ENCODE data around the gene BSDC1. TPM values are rescaled to one million over a fixed set of nuclear protein-coding genes. Genes with fewer than 3 reads are reported as not detected.

BSDC1 gene
- total RNA-seq, 1 experiment from 2014 or later: 44.3 TPM

DNA sequence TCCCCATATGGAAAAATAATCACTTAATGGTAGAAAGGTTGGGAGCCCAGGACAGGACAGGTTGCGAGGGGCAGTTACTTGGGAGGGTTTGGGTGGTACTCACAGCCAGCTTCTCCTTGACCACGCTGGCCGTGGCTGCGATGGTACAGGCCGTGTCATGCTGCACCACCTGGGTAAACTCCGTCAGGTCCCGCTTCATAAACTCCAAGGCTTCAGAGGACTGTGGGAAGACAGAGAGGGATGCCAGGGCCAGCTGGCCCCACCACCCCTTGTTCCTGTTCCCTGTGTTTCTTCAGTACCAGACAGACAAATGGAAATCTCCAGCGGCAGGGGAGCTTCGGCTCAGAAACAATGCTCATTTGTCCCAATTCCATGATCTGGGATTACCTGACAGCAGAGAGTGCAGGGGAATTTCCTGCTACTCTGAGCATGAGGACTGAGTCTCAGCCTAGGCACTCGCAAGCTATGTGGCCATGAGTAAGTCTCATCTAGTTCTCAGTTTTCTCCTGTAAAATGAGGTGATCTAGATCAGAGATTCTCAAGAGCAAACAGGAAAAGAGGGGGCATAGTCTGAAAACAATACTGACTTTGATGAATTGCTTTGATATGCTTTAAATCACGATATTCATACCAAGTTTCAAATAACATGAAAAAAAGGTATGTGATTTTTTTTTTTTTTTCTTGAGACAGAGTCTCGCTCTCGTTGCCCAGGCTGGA, 7.4 kb downstream of the BSDC1 start (continued):
- TF ChIP-seq ZNF317 (CRISPR knock-in tag; IDR thresholded peaks at IDR 0.05; ENCODE audit: borderline replicate concordance, low read depth) (no peak), SMAD4 (CRISPR knock-in tag; IDR thresholded peaks at IDR 0.05) (no peak), ZNF121 (CRISPR knock-in tag; IDR thresholded peaks at IDR 0.05) (no peak), ZNF232 (CRISPR knock-in tag; IDR thresholded peaks at IDR 0.05) (no peak), SP1 (CRISPR knock-in tag; conservative IDR thresholded peaks at IDR 0.05) (no peak)
- TF ChIP-seq, protein P1, sequence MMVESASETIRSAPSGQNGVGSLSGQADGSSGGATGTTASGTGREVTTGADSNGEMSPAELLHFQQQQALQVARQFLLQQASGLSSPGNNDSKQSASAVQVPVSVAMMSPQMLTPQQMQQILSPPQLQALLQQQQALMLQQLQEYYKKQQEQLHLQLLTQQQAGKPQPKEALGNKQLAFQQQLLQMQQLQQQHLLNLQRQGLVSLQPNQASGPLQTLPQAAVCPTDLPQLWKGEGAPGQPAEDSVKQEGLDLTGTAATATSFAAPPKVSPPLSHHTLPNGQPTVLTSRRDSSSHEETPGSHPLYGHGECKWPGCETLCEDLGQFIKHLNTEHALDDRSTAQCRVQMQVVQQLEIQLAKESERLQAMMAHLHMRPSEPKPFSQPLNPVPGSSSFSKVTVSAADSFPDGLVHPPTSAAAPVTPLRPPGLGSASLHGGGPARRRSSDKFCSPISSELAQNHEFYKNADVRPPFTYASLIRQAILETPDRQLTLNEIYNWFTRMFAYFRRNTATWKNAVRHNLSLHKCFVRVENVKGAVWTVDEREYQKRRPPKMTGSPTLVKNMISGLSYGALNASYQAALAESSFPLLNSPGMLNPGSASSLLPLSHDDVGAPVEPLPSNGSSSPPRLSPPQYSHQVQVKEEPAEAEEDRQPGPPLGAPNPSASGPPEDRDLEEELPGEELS (CRISPR knock-in tag; IDR thresholded peaks at IDR 0.05): no peak

DNA sequence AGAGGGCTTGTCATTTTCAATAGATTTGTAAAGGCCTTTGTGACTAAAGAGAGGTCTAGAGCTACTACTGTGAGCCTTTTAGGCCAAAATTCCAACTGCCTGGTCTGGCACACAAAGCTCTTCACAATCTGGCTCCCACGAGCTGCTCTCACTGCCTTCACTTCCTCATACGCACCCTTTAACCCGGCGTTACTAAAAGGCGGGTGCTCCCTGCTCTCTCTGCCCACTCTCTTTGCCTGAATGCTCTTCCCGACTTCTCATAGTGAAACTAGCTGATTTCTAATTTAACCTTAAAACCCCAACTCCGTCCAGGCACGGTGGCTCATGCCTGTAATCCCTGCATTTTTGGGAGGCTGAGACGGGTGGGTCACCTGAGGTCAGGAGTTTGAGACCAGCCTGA, 14.2 kb downstream of the BSDC1 start:
- no peaks in the 10 kb centered on the region for H3K27me3 Mint-ChIP-seq (ENCODE audit: low read depth)
- ChIA-PET POLR2A (no interaction called here), CTCF (no interaction called here)
- TF ChIP-seq, protein P2, sequence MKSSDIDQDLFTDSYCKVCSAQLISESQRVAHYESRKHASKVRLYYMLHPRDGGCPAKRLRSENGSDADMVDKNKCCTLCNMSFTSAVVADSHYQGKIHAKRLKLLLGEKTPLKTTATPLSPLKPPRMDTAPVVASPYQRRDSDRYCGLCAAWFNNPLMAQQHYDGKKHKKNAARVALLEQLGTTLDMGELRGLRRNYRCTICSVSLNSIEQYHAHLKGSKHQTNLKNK (CRISPR knock-in tag; IDR thresholded peaks at IDR 0.05): no peak
- TF ChIP-seq, protein P3, sequence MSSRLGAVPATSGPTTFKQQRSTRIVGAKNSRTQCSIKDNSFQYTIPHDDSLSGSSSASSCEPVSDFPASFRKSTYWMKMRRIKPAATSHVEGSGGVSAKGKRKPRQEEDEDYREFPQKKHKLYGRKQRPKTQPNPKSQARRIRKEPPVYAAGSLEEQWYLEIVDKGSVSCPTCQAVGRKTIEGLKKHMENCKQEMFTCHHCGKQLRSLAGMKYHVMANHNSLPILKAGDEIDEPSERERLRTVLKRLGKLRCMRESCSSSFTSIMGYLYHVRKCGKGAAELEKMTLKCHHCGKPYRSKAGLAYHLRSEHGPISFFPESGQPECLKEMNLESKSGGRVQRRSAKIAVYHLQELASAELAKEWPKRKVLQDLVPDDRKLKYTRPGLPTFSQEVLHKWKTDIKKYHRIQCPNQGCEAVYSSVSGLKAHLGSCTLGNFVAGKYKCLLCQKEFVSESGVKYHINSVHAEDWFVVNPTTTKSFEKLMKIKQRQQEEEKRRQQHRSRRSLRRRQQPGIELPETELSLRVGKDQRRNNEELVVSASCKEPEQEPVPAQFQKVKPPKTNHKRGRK (CRISPR knock-in tag; IDR thresholded peaks at IDR 0.05; ENCODE audit: borderline replicate concordance): no peak
- TF ChIP-seq TP53 (CRISPR knock-in tag; IDR thresholded peaks at IDR 0.05) (no peak), GRHL2 (CRISPR knock-in tag; IDR thresholded peaks at IDR 0.05; ENCODE audit: insufficient replicate concordance, severe bottlenecking) (no peak), ZNF263 (CRISPR knock-in tag; IDR thresholded peaks at IDR 0.05; ENCODE audit: low read depth) (no peak), NR1H2 (CRISPR knock-in tag; IDR thresholded peaks at IDR 0.05) (no peak), ZNF416 (CRISPR knock-in tag; IDR thresholded peaks at IDR 0.05) (no peak), HMGA2 (CRISPR knock-in tag; IDR thresholded peaks at IDR 0.05) (no peak), FOXJ3 (CRISPR knock-in tag; IDR thresholded peaks at IDR 0.05; ENCODE audit: borderline replicate concordance) (no peak), ZNF396 (CRISPR knock-in tag; IDR thresholded peaks at IDR 0.05; ENCODE audit: borderline replicate concordance) (no peak)
- TF ChIP-seq, protein P4, sequence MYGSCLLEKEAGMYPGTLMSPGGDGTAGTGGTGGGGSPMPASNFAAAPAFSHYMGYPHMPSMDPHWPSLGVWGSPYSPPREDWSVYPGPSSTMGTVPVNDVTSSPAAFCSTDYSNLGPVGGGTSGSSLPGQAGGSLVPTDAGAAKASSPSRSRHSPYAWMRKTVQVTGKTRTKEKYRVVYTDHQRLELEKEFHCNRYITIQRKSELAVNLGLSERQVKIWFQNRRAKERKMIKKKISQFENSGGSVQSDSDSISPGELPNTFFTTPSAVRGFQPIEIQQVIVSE (CRISPR knock-in tag; IDR thresholded peaks at IDR 0.05; ENCODE audit: borderline replicate concordance): no peak
- TF ChIP-seq, protein P5, sequence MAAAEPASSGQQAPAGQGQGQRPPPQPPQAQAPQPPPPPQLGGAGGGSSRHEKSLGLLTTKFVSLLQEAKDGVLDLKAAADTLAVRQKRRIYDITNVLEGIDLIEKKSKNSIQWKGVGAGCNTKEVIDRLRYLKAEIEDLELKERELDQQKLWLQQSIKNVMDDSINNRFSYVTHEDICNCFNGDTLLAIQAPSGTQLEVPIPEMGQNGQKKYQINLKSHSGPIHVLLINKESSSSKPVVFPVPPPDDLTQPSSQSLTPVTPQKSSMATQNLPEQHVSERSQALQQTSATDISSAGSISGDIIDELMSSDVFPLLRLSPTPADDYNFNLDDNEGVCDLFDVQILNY (CRISPR knock-in tag; IDR thresholded peaks at IDR 0.05): no peak
- TF ChIP-seq, protein P6, sequence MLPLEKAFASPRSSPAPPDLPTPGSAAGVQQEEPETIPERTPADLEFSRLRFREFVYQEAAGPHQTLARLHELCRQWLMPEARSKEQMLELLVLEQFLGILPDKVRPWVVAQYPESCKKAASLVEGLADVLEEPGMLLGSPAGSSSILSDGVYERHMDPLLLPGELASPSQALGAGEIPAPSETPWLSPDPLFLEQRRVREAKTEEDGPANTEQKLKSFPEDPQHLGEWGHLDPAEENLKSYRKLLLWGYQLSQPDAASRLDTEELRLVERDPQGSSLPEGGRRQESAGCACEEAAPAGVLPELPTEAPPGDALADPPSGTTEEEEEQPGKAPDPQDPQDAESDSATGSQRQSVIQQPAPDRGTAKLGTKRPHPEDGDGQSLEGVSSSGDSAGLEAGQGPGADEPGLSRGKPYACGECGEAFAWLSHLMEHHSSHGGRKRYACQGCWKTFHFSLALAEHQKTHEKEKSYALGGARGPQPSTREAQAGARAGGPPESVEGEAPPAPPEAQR (CRISPR knock-in tag; IDR thresholded peaks at IDR 0.05): no peak
- TF ChIP-seq, protein P7, sequence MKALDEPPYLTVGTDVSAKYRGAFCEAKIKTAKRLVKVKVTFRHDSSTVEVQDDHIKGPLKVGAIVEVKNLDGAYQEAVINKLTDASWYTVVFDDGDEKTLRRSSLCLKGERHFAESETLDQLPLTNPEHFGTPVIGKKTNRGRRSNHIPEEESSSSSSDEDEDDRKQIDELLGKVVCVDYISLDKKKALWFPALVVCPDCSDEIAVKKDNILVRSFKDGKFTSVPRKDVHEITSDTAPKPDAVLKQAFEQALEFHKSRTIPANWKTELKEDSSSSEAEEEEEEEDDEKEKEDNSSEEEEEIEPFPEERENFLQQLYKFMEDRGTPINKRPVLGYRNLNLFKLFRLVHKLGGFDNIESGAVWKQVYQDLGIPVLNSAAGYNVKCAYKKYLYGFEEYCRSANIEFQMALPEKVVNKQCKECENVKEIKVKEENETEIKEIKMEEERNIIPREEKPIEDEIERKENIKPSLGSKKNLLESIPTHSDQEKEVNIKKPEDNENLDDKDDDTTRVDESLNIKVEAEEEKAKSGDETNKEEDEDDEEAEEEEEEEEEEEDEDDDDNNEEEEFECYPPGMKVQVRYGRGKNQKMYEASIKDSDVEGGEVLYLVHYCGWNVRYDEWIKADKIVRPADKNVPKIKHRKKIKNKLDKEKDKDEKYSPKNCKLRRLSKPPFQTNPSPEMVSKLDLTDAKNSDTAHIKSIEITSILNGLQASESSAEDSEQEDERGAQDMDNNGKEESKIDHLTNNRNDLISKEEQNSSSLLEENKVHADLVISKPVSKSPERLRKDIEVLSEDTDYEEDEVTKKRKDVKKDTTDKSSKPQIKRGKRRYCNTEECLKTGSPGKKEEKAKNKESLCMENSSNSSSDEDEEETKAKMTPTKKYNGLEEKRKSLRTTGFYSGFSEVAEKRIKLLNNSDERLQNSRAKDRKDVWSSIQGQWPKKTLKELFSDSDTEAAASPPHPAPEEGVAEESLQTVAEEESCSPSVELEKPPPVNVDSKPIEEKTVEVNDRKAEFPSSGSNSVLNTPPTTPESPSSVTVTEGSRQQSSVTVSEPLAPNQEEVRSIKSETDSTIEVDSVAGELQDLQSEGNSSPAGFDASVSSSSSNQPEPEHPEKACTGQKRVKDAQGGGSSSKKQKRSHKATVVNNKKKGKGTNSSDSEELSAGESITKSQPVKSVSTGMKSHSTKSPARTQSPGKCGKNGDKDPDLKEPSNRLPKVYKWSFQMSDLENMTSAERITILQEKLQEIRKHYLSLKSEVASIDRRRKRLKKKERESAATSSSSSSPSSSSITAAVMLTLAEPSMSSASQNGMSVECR (CRISPR knock-in tag; IDR thresholded peaks at IDR 0.05; ENCODE audit: borderline replicate concordance): no peak
- ATAC-seq (no peak), DNase-seq (ENCODE audit: low spot score) (no peak)
- H3K4me1 Mint-ChIP-seq: no peaks in the 10 kb centered on the region
- peaks cover 66% of the 10 kb centered on the region for H3K36me3 Mint-ChIP-seq
- no peak overlapping the region for H3K4me3 Mint-ChIP-seq
- no peak overlapping the region; the same call in 1 of the 2 replicates for H3K27ac Mint-ChIP-seq
- H3K9me3 Mint-ChIP-seq: no peaks in the 10 kb centered on the region
